CD4-positive, alpha-beta T cell treated with Interleukin-6 for 4 hours (primary cell): ENCODE measurements around the gene DNASE1L1.

Experiments used
- DNase-seq: peaks from one replicate; pipeline ENCODE4 v3.0.0-alpha.2; 2020; ENCODE audit warnings: mixed read lengths

Gene DNASE1L1

GRCh38 chrX:154365997-154366665, 42.9 kb downstream of the DNASE1L1 start:
- DNase-seq, result no peak

GRCh38 chrX:154365052-154365600, 43.9 kb downstream of the DNASE1L1 start:
- DNase-seq, result no peak

GRCh38 chrX:154363706-154364439, 45.2 kb downstream of the DNASE1L1 start:
- no peak for DNase-seq

GRCh38 chrX:154362085-154362742, 46.8 kb downstream of the DNASE1L1 start:
- no peak for DNase-seq

GRCh38 chrX:154360155-154360713, 48.8 kb downstream of the DNASE1L1 start:
- DNase-seq, result no peak

GRCh38 chrX:154359362-154360154, 49.5 kb downstream of the DNASE1L1 start:
- no peak for DNase-seq

- DNase-seq, result no peak
Observed at GRCh38 chrX:154358829-154359228, 50.2 kb downstream of the DNASE1L1 start.

- no peak for DNase-seq
Observed at GRCh38 chrX:154358011-154358410, 51.0 kb downstream of the DNASE1L1 start.

- DNase-seq, result no peak
Observed at GRCh38 chrX:154357205-154357604, 51.8 kb downstream of the DNASE1L1 start.

- no peak for DNase-seq
Observed at GRCh38 chrX:154356596-154356995, 52.5 kb downstream of the DNASE1L1 start.

GRCh38 chrX:154355776-154356140, 53.3 kb downstream of the DNASE1L1 start:
- DNase-seq, result no peak

- DNase-seq, result no peak
Observed at GRCh38 chrX:154355094-154355775, 53.8 kb downstream of the DNASE1L1 start.

- DNase-seq, result no peak
Observed at GRCh38 chrX:154354516-154354915, 54.5 kb downstream of the DNASE1L1 start.

GRCh38 chrX:154354013-154354412, 55.0 kb downstream of the DNASE1L1 start:
- DNase-seq, result no peak

- no peak for DNase-seq
Observed at GRCh38 chrX:154353172-154353843, 55.7 kb downstream of the DNASE1L1 start.

- DNase-seq, result no peak
Observed at GRCh38 chrX:154352466-154352865, 56.6 kb downstream of the DNASE1L1 start.

GRCh38 chrX:154352012-154352401, 57.0 kb downstream of the DNASE1L1 start:
- DNase-seq, result no peak
